Stimulated activated CD8-positive, alpha-beta memory T cell treated with anti-CD3 and anti-CD28 coated beads, Interleukin-12 subunit alpha, Interleukin-12 subunit beta, amount 100 ng/mL, for 1 hour (primary cell): ENCODE data around the gene WDR18.

Source experiments
- DNase-seq: peaks from one replicate; pipeline ENCODE4 v3.0.0-alpha.2; 2020; ENCODE audit warnings: low read depth

The WDR18 gene

DNA sequence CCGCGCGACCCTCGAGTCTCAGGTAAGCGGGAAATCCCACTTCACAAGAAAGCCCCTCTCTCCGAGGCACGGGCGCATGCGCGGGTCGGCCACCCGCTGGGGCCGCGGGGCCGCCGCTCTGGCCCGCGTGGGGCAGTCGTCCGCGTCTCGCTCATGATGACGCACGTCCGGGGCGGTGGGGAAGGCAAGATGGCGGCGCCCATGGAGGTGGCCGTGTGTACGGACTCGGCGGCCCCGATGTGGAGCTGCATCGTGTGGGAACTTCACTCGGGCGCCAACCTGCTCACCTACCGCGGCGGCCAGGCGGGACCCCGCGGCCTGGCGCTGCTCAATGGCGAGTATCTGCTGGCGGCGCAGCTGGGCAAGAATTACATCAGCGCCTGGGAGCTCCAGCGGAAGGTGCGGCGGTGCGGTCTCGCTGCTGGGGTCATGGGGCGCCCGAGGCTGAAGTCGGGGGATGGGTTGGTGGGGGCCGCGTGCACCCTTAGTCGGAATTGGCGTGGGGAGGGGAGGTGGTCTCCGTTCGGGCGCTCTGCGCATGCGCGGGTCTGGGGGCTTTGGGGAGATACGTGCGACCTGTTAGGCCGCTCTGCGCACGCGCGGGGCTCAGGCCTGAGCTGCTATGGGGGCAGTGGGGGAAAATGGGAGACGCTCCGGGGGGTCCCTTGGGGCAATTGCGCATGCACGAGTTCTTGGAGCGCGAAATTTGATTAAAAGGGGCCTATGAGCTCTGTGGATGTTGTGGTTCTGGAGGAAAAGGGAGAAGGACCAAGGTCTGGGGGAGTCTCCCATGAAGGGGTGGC is at the start of gene WDR18:
Gene WDR18, plus strand, starts transcription at position 181 of the 803 bp plus-strand sequence. Its CDS starts 9 bp downstream, at position 190.
- DNase-seq: peak; percentile 84

DNA sequence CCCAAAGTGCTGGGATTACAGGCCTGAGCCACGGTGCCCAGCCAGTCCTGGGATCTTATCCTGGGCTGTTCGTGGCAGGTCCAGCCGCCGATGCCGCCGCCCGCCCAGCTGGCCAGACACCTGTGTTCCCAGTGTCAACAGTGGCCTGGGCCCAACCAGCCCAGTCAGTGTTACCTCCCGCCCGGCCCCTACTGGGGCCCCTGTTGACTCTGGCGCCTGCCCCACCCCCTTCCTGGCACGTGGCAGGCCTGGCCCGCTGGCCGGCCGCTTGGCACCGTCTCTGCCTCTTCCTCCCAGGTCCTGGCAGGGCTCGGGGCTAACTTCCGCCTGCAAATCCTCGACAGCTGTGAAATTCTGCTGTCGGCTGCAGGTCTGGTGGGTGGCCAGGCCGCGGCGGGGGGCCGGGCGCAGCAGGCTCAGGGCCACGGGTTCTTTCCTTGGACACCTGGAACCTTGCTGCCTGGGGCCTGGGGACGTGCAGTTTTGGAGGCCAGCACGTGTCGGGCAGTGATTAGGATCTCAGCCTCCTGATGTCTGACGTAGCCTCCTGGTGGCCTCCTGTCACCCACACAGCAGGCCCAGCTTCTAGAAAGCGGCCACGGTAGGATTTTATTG is 49.2 kb upstream of the WDR18 start:
- no peak for DNase-seq

GRCh38 chr19:936175-936546 is 48.0 kb upstream of the WDR18 start:
- no peak for DNase-seq

GRCh38 chr19:937259-937694 is 46.9 kb upstream of the WDR18 start:
- no peak for DNase-seq

DNA sequence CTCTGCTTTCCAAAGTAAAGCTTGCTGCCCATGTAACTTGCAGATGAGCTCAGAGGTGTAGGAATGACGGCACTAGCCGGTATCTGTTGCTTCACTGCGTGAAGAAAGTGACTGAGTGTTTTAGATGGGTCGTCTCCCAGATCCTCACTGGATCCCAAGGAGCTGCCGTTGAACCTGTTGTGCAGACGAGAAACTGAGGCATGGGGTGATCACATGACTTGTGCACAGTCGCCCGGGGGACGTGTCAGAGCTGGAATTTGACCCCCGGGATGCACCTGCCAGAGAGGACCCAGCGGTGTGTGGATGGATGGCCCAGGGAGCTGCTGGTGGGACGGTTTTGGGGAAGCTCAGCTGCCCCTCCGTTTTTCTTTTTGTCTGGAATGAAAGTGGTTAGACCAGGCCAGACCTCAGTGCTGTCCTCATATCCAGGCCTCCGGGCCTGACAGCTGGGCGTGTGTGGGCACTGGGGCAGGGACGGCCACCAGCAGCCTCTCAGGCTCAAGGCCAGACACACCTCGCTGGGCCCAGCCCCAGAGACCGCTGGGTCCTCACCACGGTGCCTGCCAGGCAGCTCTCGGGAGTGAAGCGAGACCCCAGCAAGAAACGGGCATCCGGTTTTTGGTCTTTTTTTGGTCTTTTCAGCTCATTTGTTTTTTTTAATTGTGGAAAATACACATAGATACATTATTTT is 45.8 kb upstream of the WDR18 start:
- no peak for DNase-seq

DNA sequence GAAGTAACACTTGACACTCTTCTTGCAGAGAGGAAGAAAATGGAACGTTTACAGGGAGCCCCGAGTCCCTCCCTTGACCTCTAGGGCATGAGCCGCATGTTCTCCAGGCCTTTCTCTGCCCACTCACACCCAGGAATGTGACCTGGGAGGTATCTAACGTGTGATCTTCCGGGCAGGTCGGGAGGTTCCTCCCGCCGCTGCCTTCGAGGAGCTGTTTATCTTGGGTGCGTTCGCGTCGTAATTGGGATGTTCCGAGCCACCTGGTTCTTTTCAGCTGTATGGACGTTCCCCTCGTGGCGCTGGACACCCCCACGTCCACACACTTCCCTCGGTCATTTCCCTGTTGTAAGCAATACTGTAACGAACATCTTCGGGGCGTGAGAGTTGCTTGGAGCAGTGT is 44.7 kb upstream of the WDR18 start:
- no peak for DNase-seq

DNA sequence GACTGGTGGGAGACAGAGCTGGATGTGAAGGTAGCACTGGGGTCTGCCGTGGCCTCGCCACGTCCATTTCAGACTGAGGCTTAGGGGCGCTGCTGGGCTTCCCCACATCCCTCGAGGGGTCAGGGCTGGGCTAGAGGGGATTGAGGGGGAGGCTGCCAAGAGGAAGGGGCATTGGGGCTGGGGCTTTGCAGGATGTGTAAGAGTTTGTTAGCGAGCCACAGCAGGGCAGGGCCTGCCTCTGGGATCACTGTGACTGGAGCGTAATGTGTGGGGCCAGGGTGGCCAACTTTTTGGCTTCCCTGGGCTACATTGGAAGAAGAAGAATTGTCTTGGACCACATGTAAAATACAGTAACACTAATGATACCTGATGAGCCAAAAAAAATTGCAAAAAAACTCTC is 44.2 kb upstream of the WDR18 start:
- no peak for DNase-seq

- DNase-seq: peak; percentile 48
Measured at GRCh38 chr19:940591-941291, 43.4 kb upstream of the WDR18 start.

DNA sequence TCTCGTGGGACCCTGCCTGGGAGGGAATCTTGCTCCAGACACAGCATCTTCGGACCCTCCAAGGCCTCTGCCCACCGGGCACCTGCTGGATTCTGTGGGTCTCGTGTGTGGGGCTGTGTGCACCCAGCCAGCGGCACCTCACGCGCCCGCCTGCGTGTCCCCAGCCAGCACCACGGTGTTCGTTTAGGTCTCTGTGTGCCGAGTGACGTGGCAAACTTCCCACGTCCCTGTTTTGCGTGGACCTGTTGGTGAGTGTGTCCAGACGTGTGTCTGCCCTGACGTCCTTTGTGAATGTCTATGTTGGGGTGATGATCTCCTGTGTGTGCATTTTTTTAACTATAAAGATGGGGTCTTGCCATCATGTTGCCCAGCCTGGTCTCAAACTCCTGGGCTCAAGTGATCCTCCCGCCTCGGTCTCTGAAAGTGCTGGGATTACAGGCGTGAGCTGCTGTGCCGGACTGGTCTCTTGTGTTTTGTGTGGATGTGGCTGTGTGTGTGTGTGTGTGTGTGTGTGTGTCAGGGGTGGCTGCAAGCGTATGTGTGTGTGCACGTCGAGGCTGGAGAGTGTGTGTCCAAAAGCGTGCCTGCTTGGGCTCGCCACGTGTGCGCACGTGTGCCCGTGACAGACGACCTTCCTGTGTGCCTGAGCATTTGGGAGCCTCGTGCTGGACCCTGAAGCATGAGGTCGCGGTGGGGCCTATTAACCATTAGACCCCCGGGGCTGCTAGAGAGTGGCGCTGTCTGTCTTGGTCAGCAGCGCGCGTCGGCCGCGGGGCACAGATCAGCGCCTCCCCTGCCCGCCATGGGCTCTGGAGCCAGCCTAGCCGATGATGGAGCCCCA is 42.6 kb upstream of the WDR18 start:
- DNase-seq: no peak

DNA sequence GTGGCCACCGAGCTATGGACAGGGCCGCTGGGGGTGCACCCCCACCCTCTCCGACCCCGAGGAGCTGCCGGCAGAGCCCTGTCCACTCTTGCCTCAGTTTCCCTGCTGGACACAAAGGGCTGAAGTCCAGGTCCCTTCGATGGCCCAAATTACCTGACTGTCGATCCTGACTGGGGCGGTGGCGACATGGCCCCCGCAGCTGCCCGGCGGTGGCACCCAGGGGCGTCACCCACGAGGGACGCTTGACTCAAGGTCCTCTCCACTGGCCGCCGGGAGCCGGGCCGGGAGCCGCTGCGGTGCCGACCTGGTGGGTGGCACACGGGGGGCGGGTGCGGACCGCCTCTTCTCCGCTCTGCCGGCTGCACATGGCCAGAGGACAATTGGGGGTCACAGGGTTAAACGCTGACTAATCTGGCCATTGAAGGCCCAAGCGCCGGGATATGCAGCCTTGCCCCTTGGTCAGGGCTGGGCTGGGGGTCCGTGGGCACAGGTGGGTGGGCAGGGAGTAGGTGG is 42.0 kb upstream of the WDR18 start:
- DNase-seq: no peak

DNA sequence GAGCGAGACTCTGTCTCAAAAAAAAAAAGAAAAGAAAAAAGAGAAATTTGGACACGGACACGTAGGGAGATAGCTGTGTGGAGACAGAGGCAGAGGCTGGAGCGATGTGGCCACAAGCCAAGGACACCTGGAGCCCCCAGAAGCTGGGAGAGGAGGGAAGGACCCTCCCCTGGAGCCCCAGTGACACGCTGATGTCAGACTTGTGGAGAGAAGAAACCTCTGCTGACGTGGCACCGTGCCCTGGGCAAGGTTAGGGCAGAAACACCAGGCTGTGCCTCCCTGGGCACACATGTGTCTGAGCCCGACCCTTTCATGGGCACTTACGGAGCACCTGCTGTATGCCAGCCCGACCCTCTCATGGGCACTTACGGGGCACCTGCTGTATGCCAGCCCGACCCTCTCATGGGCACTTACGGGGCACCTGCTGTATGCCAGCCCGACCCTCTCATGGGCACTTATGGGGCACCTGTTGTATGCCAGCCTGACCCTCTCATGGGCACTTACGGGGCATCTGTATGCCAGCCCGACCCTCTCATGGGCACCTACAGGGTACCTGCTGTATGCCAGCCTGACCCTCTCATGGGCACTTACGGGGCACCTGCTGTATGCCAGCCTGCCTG is 40.5 kb upstream of the WDR18 start:
- DNase-seq: no peak

- no peak for DNase-seq
Measured at GRCh38 chr19:944171-944567, 40.0 kb upstream of the WDR18 start.

DNA sequence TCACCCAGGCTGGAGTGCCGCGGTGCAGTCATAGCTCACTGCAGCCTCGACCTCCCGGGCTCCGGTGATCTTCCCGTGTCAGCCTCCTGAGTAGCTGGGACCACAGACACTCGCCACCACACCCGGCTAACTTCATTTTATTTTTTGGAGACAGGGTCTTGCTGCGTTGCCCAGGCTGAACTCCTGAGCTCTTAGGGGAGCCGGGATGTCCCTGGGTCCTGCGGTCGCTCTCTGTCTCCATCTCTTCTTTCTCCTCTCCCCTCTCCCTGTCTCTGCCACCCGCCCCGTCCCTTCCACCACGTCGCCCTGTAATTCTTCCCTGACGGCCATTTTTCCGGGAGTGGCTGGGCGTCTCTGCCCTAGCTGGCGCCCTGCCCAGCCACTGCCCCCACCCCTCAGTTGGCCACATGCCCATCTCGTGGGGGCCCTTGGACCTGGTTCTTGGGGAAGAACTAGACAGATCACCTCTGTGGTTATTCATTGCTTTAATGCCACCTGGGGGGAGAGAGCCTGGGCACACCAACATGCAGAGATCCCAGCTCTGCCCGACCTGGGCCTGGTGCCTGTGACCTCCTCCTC is 39.4 kb upstream of the WDR18 start:
- no peak for DNase-seq

DNA sequence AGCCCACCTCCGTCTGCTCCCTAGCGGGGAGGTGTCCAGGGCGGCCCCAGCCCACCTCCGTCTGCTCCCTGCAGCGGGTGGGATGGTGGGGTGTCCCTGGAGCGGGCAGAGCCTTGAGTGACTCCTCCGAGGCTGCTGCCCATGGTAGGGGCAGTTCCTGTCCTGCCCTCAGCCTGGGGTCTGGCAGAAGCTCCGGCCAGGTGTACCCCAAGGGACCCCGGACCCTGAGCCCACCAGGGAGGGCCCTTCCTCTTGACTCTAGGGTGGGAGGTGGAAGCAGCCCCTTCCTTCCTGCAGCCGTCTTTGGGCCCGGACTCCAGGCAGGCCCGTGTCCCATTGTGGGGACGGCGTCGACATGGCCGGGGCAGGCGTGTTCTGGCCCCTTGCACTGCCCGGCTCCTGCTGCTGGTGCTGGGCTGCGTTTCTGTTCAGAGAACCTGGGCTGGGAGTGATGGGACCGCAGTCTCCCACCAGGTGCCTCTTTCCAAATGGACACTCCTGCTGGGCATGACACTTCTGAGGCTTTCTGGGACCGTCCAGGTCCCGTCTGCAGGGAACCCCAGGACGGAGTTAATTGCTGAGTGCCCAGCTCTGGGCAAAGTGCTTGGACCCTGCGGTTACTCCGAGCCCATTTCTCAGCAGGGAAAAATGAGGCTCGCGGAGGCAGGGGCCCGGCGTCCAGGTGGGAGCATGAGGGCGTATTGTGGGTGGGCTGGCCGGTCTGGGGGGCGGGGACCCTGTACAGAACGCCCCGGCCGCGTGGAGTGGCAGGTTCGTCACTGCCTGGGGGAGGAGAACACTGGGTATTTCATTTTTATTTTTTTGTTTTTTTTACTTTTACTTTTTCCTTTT is 38.5 kb upstream of the WDR18 start:
- no peak for DNase-seq

DNA sequence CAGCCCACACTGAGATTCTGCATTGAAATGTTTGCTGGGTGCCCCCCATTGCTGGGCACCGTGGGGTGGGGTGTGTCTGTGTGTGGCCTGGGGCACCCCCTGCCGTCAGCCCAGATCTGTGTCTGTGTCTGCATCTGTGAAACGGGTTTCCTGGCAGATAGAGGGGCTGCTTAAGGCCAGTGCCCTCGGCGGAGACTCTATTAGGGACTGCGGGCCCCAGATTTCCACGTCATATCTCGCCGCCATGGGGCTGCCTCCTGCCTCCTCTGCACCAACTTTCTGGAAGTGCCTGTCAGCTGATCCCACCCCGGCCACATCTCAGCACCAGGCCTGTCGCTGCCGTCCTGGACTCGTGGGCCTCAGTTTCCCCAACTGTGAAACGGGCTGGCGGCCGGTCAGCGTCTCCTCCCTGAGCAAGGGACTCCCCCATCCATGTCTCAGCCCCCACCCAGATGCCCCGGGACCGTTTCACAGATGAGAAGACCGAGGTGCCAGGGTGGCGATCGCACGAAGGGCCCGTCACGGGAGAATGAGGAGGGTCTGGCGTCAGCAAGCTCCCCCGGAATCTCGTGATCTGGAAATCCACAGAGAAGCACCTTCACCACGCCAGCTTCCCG is 36.9 kb upstream of the WDR18 start:
- no peak for DNase-seq

- no peak for DNase-seq
Measured at GRCh38 chr19:947707-948539, 36.2 kb upstream of the WDR18 start.

DNA sequence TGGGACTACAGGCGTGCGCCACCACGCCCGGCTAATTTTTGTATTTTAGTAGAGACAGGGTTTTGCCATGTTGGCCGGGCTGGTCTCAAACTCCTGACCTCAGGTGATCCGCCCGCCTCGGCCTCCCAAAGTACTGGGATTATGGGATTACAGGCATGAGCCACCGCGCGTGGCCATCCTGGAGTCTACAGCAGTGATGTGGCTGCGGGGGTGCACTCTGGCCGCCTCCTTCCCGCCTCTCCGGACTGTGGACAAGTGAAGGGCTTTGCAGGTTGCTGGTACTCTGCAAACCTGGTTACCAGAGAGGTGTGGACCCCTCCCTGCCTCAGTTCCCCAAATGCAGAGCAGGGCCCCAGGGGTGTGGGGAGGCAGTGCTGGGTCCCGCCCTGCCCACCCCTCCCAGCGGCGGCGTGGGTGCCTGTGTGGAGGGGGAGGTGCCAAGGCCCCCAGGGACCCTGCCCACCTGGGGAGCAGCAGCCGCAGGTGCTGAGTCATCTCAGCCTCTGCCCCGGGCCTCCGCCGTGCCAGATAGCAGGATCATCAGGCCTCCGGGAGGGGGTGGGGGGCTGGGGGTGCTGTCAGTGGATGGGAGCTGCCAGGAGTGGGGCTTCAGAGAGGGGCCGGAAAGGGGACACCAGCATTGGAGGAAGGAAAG is 35.2 kb upstream of the WDR18 start:
- DNase-seq: no peak
